Stomach (tissue), 4 donors: ENCODE measurements around the gene MAP4K1.

ENCODE experiments used
- EP300 ChIP-seq: sonication (generic); formaldehyde crosslinking; IDR thresholded peaks from one replicate; pipeline ENCODE4 v1.6.1; 2017; ENCODE audit warnings: antibody characterized with exemption
- POLR2A ChIP-seq, 4 donors: fragments of 450-650 bp; IDR thresholded peaks; one replicate each; pipeline ENCODE4 v1.6.1; 2016; ENCODE audit warnings: antibody characterized with exemption in 4 of 4, control low read depth in 2 of 4, mild to moderate bottlenecking in 1 of 4, moderate library complexity in 1 of 4
- POLR2AphosphoS5 ChIP-seq, 3 donors: sonication (generic); formaldehyde crosslinking; IDR thresholded peaks; one replicate each; pipeline ENCODE4 v1.6.1; 2016; ENCODE audit warnings: antibody characterized with exemption in 3 of 3
- TF ChIP-seq, protein P1 (sequence below), 7 experiments: fragments of 450-650 bp in 4 of 7; fragments of 200-600 bp in 3 of 7; sonication (generic) in 3 of 7; IDR thresholded peaks; one replicate each; pipeline ENCODE4 v1.5.1; 2016 to 2019; ENCODE audit warnings: antibody characterized with exemption in 7 of 7, control low read depth in 2 of 7, mild to moderate bottlenecking in 1 of 7

DNA sequence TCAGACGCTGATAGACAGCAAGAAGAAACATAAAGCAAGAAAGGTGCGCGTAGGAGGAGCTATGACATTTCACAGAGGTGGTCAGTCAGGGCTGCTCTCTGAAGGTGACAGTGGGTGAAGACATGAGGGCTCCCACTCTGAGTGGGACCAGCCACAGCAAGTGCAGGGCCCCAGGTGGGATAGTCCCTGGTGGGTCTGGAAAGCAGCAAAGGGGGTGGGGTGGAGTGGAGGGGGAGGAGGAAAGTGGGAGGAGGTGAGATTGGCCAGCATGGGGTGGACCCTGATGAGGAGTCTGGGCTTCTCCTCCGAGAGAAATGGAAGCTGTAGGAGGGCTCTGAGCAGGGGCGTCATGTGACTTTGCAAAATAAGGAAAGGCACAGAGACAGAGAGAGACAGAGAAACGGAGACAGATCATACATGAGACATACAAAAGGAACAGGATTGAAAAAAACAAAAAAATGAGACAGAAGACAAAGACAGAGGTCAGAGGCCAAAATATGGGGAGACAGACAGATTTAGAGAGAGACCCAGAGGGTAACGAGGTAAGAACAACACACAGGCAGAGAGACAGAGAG, 2.7 kb downstream of the MAP4K1 start:
- TF ChIP-seq POLR2A (IDR thresholded peaks at IDR 0.05) (no peak), EP300 (no peak), POLR2AphosphoS5 (IDR thresholded peaks at IDR 0.05) (no peak)
- TF ChIP-seq, protein P1, sequence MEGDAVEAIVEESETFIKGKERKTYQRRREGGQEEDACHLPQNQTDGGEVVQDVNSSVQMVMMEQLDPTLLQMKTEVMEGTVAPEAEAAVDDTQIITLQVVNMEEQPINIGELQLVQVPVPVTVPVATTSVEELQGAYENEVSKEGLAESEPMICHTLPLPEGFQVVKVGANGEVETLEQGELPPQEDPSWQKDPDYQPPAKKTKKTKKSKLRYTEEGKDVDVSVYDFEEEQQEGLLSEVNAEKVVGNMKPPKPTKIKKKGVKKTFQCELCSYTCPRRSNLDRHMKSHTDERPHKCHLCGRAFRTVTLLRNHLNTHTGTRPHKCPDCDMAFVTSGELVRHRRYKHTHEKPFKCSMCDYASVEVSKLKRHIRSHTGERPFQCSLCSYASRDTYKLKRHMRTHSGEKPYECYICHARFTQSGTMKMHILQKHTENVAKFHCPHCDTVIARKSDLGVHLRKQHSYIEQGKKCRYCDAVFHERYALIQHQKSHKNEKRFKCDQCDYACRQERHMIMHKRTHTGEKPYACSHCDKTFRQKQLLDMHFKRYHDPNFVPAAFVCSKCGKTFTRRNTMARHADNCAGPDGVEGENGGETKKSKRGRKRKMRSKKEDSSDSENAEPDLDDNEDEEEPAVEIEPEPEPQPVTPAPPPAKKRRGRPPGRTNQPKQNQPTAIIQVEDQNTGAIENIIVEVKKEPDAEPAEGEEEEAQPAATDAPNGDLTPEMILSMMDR (IDR thresholded peaks at IDR 0.05), result no peak
